GM21786 (cell line): ENCODE results near the gene SYCP2.
"Not testable (repeated sequence)": the region's sequence is repeated elsewhere in the genome, so short reads cannot be mapped to it uniquely, and the experiment has no call there.

ENCODE experiments used
- ATAC-seq: cut with Tn5 transposase; IDR thresholded peaks from one replicate; pipeline ENCODE4 v1.9.1; 2021; ENCODE audit not compliant: unreplicated experiment

The SYCP2 gene

GRCh38 chr20:59903621-59904020 is 29.8 kb downstream of the SYCP2 start:
- ATAC-seq: no peak

GRCh38 chr20:59902470-59902869 is 31.0 kb downstream of the SYCP2 start:
- ATAC-seq: no peak

- ATAC-seq: no peak
Measured at GRCh38 chr20:59895908-59896307, 37.5 kb downstream of the SYCP2 start.

GRCh38 chr20:59891581-59891980 is 41.9 kb downstream of the SYCP2 start:
- no peak for ATAC-seq

- not testable (repeated sequence) for ATAC-seq
Measured at GRCh38 chr20:59890035-59890434, 43.4 kb downstream of the SYCP2 start.

- ATAC-seq: no peak
Measured at GRCh38 chr20:59888050-59888449, 45.4 kb downstream of the SYCP2 start.

- ATAC-seq: no peak
Measured at GRCh38 chr20:59884494-59884893, 48.9 kb downstream of the SYCP2 start.

- no peak for ATAC-seq
Measured at GRCh38 chr20:59880198-59880597, 53.2 kb downstream of the SYCP2 start.

- no peak for ATAC-seq
Measured at GRCh38 chr20:59873409-59873808, 60.0 kb downstream of the SYCP2 start.

GRCh38 chr20:59871096-59871495 is 62.3 kb downstream of the SYCP2 start:
- ATAC-seq: no peak

- ATAC-seq: no peak
Measured at GRCh38 chr20:59866338-59866737, 67.1 kb downstream of the SYCP2 start.

GRCh38 chr20:59864726-59865125 is 68.7 kb downstream of the SYCP2 start:
- ATAC-seq: no peak

- ATAC-seq: no peak
Measured at GRCh38 chr20:59863058-59863457, 70.4 kb downstream of the SYCP2 start.

- no peak for ATAC-seq
Measured at GRCh38 chr20:59861401-59861800, 72.0 kb downstream of the SYCP2 start.

- ATAC-seq: no peak
Measured at GRCh38 chr20:59858425-59858824, 75.0 kb downstream of the SYCP2 start.

- no peak for ATAC-seq
Measured at GRCh38 chr20:59857966-59858365, 75.5 kb downstream of the SYCP2 start.

- not testable (repeated sequence) for ATAC-seq
Measured at GRCh38 chr20:59856941-59857340, 76.5 kb downstream of the SYCP2 start.

- not testable (repeated sequence) for ATAC-seq
Measured at GRCh38 chr20:59856526-59856925, 76.9 kb downstream of the SYCP2 start.

GRCh38 chr20:59850018-59850641 is 83.3 kb downstream of the SYCP2 start:
- ATAC-seq: no peak

GRCh38 chr20:59848182-59848581 is 85.3 kb downstream of the SYCP2 start:
- ATAC-seq: no peak

GRCh38 chr20:59845472-59845871 is 88.0 kb downstream of the SYCP2 start:
- ATAC-seq: no peak

GRCh38 chr20:59839400-59839799 is 94.0 kb downstream of the SYCP2 start:
- ATAC-seq: no peak

GRCh38 chr20:59837623-59838394 is 95.6 kb downstream of the SYCP2 start:
- peak; percentile 69 for ATAC-seq
